Stimulated activated CD8-positive, alpha-beta memory T cell treated with anti-CD3 and anti-CD28 coated beads, Interleukin-15, amount 100 ng/mL, for 48 hours (primary cell): ENCODE measurements around the gene GMNC.

Source experiments
- DNase-seq, 2 donors: peaks; one replicate each; pipeline ENCODE4 v3.0.0-alpha.2; 2020; ENCODE audit warnings: low read depth in 2 of 2

Gene GMNC

DNA sequence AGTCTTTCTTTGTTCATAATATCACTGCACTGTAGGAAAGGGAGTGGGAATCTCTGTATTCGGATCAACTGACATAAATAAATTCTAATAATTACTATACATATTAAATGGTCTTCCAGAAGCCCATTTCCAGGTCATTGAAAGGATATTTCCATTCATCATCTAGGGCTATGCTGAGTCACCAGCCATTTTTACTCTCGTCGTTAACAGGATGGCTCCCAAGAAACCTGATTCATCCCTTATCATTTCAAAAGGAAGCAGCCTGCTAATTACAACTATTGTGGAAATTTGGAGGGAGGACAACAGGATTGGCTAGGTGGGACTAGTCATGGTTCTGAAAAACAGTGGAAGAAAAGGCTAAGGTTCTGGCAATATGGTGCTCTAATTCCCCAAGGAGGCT, 13.6 kb downstream of the GMNC start:
- DNase-seq = no peak

DNA sequence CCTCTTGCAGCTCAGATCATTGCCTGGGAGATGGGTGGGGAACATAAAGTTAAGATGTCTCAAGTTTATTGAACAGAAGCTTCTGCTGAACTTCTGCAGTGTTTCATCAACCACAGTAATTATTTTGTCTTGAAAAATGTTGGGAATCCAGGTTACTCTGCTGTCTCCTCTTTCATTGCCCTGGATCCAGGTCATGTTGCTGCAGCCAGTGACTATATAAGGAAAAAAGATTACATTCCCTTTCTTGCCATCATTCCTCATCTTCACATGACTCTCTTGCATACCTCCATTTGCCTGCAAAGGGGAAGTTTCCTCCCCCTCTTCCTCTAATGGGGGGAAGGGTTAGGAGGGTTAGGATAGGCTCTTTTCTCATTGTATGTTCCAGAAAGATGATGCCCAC, 15.1 kb downstream of the GMNC start:
- no peak for DNase-seq

DNA sequence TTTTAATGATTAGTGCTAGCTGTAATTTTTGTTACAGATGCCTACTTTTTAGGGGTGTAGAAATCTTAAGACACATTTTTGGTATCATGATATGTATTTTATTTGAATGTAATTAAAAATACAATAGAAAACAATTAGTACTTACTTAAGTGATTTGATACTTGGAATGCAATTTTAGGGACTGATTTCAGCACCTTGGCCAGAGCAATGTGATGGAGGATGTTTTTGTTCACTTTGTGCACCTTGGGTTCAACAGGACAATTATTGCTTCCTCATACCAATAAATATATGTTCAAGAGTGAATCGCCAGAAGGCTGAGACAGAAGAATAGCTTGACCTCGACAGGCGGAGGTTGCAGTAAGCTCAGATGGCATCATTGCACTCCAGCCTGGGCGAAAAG, 22.3 kb downstream of the GMNC start:
- no peak for DNase-seq

DNA sequence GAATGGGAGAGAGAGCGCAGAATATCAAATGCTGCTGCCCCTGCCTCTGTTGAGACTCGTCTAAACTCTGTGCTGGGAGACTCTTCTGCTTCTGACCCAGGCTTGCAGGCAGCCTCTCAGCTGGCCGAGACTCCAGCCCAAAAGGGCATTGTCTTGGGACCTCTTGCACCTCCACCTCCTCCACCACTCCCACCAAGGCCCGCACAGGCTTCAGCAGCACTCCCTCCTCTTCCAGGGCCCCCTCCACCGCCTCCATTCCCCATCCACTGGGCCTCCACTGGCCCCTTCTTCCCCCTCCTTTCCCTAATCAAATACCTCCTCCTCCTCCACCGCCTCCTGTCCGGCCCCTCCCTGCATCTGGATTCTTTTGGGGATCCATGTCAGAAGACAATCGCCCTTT, 31.3 kb downstream of the GMNC start:
- no peak for DNase-seq

DNA sequence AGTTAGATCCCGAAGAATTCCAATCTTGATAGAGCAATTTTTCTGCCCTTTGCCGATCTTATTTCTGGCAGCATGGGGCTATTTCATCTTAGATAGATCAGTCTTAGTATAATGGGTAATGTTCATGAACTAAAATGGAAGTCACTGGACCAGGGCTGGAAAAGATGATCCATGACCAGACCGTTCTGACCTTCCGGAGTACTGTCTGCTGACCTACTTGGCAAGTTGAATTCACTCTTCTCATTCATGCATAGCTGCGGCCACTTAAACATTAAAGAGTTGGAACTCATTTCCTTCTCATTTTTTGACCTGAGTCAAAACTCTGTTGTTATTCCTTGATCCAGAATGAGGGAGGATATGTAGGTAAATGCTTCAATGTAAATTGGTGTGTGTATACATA, 32.5 kb downstream of the GMNC start:
- DNase-seq = no peak

DNA sequence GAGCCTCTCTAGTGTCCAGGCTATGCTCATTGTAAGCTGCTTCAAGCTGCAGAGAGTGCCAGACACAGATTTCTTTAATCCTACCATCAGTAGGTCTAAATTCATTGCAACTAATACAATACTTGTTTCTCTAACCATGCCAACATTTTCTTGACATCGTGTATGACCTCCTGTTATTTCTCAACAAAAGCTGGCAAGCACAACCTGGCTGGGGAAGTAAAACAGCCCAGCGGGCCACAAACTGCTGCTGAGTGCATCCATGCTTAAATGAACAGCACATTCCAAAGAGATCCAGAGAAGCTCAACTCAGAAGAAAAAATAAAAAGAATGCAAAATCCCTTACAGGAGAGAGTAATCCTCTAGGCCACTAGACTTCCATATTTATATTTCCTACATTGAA, 36.5 kb downstream of the GMNC start:
- no peak for DNase-seq

DNA sequence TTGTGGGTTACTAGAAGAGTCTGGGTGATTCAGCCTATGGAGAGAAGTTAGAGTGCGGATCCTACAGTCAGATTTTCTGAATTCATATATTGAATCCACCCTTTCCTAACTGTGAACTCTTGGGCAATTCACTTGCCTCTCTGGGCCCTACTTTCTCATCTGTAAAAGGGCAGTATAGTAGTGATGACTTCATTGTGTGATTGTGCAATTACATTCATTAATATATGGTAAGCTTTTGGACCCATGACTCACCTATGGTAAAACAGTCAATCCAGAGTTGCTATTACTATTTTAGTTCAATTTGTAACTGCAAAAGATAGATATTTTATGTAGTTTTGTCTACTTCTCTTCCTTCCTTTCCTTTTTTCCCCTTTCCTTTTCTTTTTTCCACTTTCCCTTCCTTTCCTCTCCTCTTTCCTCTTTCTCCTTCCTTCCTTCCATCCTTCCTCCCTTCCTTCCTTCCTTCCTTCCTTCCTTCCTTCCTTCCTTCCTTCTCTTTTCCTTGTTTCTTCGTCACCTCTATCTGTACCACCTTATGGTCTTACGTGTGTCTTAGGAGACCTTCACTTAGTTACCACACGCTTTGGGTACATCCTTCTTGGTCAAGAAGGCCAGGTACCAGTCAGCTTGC, 37.0 kb downstream of the GMNC start:
- DNase-seq = no peak

DNA sequence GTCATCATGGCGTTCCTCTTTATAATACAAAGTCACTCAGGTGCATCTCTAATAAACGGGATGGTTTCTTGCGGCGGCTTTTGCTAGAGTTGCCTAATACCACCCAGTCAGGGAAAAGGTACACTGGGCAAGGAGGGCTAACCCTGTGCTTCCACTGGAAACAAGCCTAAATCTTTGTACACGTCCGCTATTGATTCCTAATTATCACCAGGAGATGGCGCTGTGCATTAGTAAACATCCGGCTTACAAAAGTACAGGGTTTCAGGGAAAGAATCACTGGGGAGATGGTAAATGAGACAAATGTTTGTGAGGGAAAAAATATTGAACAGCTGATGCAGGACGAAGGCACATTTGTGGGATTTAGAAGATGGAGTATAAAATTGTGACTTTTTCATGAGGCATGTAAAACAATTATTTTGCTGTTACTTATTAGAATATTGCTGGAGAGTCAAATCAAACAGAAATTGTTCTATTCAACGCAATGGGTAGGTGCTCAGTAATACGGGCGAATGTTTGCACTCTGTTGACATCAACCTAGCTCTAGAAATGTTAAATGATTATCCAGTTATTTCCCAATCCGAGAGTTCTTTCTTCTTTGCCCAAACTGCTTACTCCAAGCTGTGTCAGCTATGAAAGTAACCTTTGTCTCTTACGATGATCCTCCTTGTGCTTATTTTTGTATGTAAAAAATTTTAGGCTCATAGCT, 50.6 kb downstream of the GMNC start:
- DNase-seq = no peak

DNA sequence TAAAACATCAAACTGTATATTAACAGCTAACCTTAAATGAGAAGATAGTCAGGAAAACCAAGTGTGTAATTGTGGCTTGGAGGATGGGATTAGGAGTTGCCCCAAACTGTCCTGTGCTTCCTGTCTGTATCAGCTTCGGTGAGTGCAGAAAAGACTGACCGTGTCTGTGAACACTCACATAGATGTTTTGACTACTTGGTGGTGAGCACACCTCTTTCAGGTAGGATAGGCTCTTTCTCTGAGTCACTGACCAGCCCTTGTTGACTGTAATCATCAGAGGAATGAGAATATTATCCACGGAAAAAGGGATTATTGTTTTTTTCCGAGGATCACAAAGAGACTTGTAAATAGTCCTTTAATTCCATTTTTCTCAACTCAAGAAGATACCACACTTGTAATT, 51.5 kb downstream of the GMNC start:
- no peak for DNase-seq

DNA sequence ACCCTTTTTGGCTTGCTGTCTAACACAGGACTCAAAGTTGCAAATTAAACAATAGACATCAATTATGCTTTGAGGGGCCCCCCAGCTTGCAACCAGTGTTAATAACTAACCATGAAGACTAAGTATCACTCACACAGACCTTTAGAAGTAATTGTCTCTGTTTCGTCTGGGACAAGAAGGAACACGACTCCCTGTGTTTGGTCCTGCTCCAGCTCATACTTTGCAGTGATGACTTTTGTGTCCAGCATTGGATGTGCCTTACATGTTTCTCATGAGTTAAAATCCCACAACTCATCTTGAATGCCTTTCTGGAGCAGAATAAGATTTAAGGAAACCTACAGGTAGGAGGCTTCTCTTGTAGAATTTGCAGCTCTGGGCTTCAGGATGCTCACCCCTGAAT, 53.1 kb downstream of the GMNC start:
- no peak for DNase-seq

DNA sequence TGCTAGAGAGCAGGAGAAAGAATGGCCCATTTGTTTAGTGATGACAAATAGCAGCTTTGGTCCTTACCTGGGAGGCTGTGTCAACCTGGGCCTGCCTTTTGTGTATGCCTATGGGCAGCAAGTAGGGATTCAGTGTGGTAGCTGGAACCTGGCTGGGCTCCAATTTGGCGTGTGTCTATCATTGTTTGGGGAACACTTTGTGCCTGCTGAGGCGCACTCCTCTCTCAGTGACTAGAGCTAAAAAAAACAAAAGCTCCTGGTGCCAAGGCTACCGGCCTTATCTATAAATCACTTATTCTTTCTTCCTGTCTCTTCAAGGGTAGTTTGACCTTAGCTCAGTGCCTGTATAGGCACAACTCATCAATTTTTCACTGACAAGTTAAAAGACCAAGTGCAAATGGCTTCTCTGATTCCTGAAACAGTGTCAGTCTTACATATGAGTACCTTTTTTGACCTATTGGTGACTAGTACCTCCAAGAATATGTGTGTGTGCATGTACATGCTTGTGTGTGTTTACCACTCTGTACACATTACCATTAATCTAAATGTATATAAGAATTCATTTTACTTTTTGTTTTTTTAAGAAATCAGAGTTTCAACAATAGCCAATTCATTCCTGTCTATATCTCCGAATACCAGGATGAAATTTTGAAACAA, 54.6 kb downstream of the GMNC start:
- no peak for DNase-seq
